Tibial nerve (tissue), 4 donors: Measurements from ENCODE around the gene SH2D1A.

Source experiments
- CTCF ChIP-seq, 5 experiments: fragments of 200-600 bp in 3 of 5; fragments of 450-650 bp in 2 of 5; sonication (generic) in 3 of 5; IDR thresholded peaks; one replicate each; pipeline ENCODE4 v1.5.1; 2016 to 2019; ENCODE audit warnings: antibody characterized with exemption in 5 of 5, mild to moderate bottlenecking in 3 of 5, moderate library complexity in 2 of 5
- EP300 ChIP-seq, 2 donors: sonication (generic); formaldehyde crosslinking; IDR thresholded peaks; one replicate each; pipeline ENCODE4 v1.6.1; 2017; ENCODE audit warnings: antibody characterized with exemption in 2 of 2, mild to moderate bottlenecking in 1 of 2
- POLR2A ChIP-seq, 2 donors: fragments of 450-650 bp; IDR thresholded peaks; one replicate each; pipeline ENCODE4 v1.6.1; 2017; ENCODE audit warnings: antibody characterized with exemption in 2 of 2, mild to moderate bottlenecking in 2 of 2, moderate library complexity in 2 of 2

- TF ChIP-seq POLR2A (IDR thresholded peaks at IDR 0.05) (no peak), CTCF (IDR thresholded peaks at IDR 0.05) (no peak), EP300 (IDR thresholded peaks at IDR 0.05) (no peak)
These were observed 46.0 kb upstream of the SH2D1A start for GRCh38 chrX:124300405-124300804.
